Activated effector memory CD4-positive, alpha-beta T cell treated with anti-CD3 and anti-CD28 coated beads, Interleukin-2, amount 50 U/mL, for 16 hours (primary cell): ENCODE measurements around the gene GGACT.
"Not testable (repeated sequence)": the region's sequence is repeated elsewhere in the genome, so short reads cannot be mapped to it uniquely, and the experiment has no call there.

Experiments
- DNase-seq: peaks from one replicate; pipeline ENCODE4 v3.0.0-alpha.2; 2020

GGACT gene

DNA sequence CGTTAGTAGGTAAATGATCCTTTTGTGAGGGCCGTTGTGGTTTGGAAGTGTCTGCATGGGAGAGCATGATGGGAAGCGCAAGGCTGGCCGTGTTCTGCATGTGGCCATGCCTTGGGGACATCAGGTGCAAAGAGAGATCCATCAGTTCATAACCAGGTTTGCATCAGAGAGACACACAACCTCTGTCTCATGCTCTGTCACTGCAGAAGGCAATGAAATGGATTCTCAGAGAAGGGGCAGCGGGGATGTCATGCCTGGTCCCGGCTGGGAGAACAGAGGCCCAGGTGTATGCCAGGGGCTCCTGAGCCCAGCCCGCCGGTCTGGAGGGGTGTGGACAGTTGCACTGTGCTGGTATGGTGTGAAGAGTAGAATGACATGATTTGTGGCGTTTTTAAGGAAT is 60.2 kb downstream of the GGACT start:
- DNase-seq = no peak

DNA sequence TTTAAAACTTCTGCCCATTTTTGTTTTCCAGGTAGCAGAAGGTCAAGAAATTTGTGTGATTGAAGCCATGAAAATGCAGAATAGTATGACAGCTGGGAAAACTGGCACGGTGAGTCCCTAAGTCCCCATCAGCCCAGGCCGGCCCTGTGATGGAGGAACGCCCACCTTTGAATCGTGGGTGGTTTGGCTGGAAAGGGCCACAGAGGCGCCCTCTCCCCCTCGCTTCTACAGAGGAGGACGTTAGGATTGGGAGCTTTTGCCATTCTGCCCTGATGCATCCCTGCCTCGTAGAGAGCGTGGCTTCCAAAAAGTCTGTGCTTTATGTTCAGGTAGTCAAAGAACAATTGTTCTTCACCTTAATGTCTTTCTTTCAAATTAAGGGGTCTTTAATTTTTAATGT is 60.9 kb downstream of the GGACT start:
- DNase-seq = no peak

DNA sequence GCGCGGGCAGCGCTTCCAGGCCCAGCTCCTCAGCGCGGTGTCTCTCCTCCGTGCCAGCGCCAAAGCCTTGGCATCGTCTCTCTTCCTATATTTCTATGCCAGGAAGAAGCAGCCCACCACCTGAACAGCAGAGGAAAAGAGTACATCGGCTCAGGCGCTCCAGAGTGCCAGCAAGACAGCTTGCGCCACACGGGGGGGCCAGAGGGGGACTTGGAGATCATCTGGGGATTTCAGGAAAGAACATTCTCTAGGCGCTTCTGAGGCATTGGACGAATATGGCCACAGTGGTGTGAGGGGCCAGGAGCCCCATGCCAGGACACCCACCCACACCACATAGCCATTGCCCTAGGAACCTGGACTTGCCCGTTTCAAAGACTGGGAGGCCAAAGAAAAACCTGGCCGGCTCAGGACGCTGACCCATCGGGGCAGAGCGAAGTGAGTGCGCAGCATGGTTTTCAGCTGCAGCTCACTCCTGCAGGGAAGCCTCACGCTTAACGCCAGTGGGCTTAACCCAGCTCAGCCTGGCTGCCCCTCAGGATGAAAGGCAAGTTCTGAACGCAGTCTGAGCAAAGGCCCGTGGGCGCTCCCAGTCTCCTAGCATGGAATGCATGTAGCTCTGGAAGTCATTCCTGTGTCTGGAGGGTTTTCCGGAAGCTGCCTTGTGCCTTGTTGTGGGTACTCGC is 62.1 kb downstream of the GGACT start:
- no peak for DNase-seq

DNA sequence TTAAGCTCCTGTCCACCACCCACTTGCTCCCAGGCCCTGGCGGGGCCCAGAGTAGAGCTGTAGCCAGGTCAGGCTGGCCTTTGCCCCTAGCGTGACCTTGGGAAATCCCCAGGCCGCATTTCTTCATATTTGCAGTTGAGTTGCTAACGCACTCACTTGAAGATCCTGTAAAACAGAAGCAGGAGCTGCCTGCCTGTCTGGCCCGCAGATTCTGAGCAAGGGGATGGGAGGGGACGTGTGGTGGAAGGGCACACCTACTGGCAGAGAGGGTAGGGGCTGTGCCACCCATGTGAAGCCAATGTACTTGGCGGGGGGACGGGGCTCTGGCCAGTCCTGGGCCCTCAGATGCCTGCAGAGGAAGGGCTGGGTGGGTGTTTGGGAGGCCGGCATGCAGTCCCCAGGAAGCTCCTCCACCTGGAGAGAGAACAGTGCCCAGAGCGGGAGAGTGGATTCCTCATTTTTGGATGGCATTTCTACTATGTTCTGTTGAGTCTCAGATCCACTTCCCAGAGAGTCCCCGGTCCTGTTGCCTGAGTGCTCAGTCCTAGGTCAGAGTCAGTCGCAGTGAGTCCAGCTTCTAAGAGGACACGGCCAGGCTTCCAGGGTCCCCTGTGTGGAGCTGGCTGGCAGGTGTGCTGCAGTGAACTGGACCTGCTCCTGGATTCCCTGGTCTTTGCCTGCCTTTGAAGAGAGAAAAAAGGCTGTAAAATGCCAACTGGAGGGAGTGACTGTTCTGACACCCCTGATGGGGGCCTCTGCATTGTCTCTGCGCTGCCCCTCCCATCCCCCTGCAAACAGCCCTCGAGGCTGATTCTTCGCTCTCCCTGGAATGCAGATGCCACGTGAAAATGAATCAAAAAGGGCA is 62.9 kb downstream of the GGACT start:
- no peak for DNase-seq

DNA sequence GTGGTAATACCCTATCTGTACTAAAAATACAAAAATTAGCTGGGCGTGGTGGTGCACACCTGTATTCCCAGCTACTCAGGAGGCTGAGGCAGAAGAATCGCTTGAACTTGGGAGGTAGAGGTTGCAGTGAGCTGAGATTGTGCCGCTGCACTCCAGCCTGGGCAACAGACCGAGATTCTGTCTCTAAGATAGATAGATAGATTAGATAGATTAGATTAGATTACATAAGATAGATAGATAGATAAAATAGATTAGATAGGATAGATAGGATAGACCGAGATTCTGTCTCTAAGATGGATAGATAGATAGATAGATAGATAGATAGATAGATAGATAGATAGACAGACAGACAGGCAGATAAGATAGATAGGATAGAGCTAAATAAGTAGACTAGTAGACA is 63.9 kb downstream of the GGACT start:
- not testable (repeated sequence) for DNase-seq

DNA sequence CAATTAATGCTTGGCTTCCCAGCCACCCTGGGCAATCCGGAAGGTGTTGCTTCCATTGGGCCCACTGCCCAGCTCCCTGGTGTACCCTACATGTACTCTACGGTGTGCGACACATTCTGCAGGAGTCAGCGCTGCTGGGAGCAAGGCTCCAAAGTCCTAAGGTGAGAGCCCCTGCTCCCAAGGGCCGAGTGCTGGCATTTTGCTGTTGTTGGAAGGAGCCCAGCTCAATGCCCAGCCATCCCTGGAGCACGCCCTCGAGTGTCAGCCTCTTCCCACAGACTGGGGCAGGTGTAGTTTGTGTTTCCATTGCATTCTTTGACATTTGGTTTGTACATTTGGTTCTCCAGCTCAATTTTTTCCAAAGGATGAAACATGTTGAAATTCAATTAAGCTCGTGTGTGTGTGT is 64.6 kb downstream of the GGACT start:
- DNase-seq = no peak

DNA sequence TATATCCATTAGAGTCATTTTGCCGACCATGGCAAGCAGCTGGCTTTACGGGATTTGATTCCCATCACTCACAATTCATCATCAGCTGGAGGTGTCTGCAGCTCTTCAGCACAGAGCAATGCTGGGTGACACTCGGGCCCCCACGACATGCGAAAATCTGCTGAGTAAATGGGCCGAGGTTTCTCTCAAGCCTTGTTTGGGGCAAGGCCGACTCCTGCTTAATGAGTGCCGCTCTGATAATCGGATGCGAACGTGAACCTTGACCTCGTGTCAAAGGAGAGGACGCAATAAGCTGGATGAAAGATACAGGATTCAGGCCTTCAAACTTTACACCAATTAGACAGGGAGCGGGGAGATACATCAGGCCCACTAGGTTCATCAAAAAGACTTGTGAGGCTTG is 65.2 kb downstream of the GGACT start:
- DNase-seq = no peak

DNA sequence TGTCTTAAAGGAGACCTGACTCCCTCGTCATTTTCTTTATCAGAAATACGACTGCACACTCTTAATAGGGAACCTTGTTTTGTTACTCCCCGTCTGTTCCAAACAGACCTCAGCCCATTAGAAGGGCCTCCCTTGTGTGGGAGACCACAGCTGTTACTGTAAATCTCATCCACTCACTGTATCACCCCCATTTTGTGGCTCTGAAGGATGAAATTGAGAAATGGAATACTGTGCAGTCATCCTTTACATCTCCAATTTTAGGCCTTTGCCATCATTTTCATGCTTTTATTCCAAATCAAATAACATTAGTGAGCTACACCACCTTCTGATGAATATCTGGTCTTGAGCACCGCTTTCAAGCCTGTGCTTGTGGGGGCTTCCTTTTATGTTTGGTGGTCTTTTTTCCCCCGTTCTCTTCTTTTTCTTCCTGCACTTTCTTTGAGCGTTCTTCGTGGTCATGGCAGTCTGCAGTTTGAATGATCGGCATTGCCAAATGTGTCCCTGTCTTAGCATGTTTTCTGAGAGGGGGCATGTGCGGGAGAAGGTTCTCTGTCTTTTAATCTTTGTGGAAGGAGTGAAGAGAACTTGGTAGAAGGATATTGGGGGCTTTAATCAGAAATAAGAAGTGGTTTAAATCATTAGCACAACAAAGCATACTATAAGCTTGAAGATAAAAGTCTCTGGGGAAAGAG is 65.8 kb downstream of the GGACT start:
- no peak for DNase-seq

DNA sequence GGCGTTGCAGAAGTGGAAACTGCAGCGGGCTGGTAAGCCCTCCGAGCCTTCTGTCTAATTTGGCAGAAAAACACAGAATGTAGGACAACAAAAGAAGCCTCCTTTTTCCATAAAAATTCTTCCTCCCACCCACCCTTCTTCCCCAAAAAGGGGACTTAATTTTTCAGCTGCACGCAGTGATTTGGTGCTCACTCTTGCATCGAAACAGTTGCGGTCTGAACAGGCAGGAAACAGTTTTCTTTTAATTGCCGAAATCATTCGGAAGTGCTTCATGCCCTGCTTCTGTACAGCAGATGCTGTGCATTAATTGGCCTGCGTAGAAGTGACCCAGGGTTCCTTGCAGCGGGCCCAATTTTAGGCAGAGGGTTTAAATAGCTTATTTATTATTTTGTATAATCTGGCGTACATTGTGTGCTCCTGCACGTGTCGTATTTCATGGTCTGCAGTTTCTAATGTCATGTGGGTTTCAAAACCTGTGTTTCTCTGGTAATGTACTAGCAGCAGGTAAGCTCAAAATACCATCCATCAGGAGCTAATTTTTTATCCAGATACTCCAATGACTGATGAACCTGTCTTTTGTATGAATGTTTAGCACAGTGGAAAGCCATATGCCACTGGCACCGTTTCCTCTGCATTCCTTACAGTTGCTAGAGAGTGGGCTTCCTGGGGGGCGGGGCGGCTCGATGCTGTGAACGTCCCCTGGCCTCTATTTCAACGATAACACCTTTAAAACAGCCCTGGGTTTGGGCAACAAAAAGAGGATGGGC is 66.6 kb downstream of the GGACT start:
- DNase-seq = no peak

DNA sequence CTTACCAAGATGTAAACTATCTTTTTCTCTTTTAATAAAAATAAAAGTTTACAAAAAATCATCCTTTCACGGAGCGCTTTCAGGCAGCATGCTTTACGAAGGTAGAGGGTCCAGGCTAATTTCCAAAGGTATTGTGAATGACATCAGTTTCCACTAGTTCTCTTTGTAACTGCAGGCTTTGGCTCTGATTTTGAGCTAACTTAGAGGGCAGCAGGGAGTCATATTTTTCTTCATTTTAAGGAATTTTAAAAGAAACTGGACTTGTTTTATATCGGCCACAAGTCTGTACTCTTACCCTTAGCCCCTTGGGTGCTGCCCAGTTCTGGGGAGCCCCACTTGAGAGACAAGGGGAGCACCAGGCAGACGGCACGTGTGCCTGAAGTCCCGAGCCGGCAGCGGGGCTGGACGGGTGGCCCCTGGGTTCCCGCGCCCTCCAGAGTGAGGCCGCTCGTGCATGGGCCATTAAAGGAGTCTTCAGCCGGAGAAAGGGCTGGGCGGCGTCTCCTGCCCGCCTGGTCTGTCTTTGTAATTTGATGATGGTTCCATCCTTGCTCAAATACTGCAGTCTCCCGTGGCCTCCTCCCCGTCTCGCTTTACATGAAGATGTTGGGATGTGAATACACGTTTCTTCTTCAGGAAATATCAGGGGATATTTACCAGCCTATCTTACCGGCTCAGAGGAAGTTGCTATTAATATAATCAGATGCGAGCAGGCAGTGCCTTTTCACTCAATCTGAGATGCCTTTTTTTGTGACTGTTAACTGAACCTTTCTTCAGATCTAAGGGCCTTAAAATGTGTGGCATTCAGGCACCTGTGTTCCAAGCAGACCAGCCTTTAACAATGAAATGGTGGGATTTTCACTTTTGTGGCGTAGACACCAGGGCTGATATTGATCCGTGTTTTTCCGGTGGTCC is 67.4 kb downstream of the GGACT start:
- DNase-seq = no peak

DNA sequence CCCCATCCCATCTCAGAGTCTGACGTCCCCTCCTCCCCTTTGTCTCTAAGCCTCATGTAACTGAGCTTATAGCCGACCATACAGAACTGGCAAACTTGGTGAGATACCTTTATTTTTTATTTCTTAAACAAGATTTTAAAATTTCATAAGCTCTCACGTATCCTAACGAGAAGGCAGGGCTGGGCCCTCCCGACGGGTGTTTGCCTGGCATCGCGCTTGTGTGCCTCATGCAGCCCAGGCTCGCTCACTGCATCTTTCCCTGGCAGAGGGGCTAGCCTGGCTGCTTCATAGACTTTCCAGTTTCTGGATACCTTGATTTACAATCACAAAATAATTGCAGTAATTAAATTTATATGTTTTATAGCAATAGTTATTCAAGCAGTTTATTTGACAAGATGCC is 69.0 kb downstream of the GGACT start:
- DNase-seq = no peak

DNA sequence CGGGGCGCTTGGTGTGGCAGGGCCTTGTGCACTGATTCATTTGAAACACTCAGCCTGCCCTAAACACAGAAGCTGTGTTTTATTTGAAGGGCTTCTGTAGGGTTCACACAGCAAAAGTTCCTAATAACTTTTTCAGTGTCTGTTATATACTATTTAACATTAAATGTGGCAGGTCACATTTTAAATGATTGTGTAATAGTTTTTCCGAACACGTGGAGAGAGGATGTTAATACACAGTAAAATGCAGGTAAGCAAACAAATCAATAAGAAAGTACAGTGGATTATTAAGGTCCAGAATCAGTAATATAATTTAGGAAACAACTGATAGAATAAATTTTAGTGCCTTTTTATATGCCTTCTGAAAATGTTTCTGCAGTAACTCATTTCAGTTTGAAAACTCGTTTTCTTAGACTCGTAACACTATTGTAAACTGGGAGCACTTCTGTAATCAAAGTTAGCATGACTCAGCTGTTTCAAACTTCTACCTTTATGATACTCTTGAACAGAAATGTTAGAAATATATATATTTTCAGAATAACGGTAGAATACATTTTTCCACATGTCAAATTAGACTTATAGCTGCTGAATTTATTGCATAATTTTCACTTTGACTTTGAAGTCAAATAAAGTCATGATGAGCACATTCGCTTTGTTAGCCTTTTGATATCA is 70.1 kb downstream of the GGACT start:
- no peak for DNase-seq

DNA sequence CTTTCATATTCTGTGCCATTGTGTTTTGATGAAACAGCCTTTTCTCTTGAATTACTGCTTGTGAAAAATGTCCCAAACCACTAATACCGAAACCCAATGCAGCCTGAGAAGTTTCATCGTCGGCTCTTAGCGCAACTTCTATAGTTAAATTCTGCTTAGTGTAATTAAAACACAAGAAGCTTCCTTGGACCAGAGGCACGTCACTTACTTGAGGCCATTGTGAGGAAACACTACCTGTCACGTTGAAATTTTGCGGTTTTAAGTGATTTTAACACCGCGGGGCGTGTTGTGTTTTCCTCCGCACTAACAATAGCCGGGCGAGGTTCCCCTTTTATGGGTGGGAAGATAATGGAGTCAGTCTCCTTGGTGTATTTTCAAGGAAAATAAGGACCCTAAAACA is 70.9 kb downstream of the GGACT start:
- no peak for DNase-seq

DNA sequence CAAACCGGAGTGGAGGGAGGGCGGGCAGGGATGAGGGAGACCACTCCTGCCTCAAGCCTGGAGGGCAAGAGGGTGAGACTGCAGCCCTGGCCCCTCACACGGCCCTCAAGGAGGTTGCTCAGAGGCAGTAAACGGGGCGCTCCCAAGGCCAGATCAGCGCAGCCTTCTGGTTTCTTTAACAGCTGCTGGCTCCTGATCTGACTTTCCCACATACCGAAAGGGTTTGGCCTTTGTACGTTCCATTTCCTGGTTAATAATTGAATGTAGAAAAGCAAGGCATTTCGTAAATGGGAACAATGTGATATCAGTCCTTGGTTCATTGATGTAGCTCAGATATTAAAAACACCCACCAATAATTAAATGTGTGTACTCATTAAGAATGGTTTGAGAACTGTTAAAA is 71.5 kb downstream of the GGACT start:
- DNase-seq = no peak

DNA sequence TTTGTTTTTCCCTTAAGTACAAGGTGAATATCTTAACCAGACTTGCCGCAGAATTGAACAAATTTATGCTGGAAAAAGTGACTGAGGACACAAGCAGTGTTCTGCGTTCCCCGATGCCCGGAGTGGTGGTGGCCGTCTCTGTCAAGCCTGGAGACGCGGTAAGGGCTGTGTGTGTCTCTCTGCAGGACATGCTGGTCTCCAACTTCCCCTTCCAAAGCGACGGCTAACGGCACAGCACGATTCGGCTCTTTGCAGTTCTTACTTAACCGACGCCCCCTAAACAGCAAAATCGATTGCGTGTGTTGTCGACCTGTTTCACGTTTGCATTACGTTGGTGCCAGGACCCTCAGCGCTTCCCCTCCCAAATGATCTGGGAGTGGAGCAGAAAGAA is 73.2 kb downstream of the GGACT start:
- no peak for DNase-seq

DNA sequence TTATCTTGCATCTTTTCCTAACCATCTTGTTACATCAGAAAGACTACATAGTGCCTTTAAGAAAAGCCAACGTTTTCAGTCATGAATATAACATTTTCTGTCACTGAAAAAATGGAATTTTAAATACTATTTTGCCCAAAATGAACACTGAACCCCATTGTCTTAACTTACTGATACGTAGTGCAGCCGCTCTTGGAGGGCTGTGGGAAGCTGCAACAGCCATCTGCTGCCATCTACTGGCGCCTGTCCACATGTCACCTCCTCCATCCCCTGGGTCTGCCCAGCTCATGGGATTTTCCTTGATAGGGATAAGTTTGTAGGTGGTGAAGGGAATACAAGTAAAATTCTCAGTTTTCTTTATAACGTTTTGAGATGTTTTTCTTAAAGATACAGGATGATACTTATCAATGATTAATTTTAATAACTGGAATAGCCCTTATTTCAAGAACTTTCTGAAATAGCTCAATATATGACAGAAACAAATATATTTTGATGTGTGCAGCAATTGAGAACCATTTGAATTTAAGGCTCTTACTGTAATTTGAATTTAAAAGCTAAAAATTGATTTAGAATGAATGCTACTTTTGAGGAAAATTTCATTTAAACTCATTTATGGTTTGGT is 73.7 kb downstream of the GGACT start:
- DNase-seq = peak; percentile 89

DNA sequence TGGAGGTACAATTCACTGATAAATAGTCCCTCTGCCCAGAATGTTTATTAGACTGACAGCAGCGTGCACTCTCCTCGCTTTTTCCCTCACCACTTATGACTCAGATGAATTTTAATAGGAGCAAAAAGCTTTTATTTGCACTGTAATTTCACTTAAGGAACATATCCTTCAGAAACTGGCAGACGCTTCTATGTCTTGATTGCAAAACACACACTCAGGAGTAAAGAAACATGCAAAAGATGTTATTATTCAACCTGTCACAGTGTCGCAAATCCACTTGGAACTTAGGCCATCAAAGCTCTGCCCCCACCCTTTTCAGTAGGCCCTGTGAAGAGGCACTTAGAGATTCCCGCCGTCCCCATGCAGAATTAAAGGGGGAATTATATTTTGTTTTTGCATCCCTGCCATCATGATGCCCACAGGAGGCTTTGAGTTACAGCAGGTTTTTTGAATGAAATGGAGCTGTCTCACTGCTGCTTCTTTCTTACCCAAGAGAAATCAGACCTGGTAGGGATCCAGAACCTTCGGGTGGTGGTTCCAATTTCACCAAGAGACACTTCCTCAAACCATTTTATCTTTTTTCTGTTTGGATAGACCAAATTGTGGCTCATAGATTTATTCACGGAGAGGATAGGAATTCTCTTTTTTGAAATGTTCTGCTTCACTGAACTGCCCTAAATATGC is 74.5 kb downstream of the GGACT start:
- no peak for DNase-seq

DNA sequence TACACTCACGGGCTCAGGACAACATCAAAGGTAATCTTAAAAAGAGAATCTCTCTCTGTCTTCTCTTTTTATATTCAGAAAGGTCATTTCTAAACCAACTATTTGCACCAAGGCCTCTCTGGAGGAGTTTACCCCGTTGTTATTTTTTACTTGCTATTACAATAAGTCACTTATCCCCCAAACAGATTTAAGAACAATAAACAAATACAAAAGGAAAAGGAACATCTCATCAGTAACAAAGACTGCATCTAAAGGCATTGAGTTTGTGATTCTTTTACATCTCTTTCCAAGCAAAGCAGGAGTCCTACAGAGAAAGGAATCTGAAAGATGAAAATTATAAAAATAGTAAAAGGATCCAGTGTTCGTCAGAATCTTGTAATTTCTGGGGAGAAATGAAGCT is 75.4 kb downstream of the GGACT start:
- DNase-seq = no peak

DNA sequence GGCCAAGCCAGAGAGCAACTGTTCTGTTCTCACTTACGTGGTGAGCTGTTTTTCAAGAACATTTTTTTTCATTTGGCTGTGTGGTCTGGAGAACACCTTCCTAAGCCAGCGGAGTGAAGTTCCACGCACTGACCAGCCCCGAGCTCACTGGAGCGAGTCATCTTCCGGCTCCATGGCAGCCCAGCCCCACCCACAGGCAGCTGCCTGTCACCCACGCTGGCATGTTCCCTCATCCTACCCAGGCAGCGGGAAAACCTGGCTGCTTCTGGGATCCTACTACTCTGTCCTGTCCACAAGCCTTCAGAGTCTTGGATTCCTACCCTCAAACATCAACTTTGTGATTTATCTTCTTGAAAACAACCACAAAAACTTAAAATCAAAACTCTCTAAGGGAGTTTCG is 76.2 kb downstream of the GGACT start:
- DNase-seq = no peak

DNA sequence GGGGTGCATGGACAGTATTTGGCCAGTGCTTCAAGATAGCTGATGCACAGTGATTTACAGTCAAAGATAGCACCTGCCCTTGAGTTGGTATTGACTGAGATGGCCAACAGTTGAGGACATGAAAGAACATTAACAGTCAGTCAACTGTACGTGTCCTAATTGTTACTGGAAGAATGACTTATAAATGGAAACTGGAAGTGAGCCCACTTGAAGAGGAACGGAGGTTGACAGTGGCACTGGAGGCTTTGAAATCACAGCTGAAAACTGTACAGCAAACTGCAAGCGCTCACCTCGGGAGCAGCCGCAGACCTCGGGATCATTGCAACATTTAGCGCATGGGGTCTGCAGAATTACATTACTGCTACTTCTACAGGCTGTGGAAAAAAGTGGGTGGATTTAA is 77.1 kb downstream of the GGACT start:
- DNase-seq = no peak
